ENCODE data around the gene TYRO3. TPM values are rescaled to one million over a fixed set of nuclear protein-coding genes. Genes with fewer than 3 reads are reported as not detected.

The TYRO3 gene
- total RNA-seq, 2 experiments from 2014 or later: 0.32 to 0.66 TPM

Other genes with a start within 250 kb of the TYRO3 start
- gene OIP5, start 226.6 kb upstream of the TYRO3 start, total RNA-seq: 10 to 100 TPM; 21.1 to 21.2 TPM
- gene NUSAP1, start 226.3 kb upstream of the TYRO3 start, total RNA-seq: 100 to 1,000 TPM; 234 to 334 TPM
- gene NDUFAF1, start 156.7 kb upstream of the TYRO3 start, total RNA-seq: 10 to 100 TPM; 12.4 to 14.1 TPM
- 10 to 100 TPM; 36.3 to 43.4 TPM for gene RTF1, start 142.1 kb upstream of the TYRO3 start, total RNA-seq
- gene ITPKA, start 65.3 kb upstream of the TYRO3 start, total RNA-seq: under 1 TPM in 1 of 2 experiments, not detected in 1; 0.52 TPM
- gene LTK, start 45.4 kb upstream of the TYRO3 start, total RNA-seq: under 1 TPM; 0.20 to 0.30 TPM
- gene RPAP1, start 15.0 kb upstream of the TYRO3 start, total RNA-seq: 10 to 100 TPM; 38.2 to 40.0 TPM
- gene MGA, start 101.2 kb downstream of the TYRO3 start, total RNA-seq: 10 to 100 TPM; 33.5 to 37.5 TPM
- gene MAPKBP1, start 215.3 kb downstream of the TYRO3 start, total RNA-seq: 10 to 100 TPM; 24.7 to 33.1 TPM

Measured in activated CD8-positive, alpha-beta memory T cell treated with anti-CD3 and anti-CD28 coated beads, Interleukin-2, amount 10 ng/mL, durations not matched to agents 7 days and 5 days (primary cell).